ENCODE results near the gene SH3PXD2A. TPM values are rescaled to one million over a fixed set of nuclear protein-coding genes. Genes with fewer than 3 reads are reported as not detected.
"Not testable (repeated sequence)": the region's sequence is repeated elsewhere in the genome, so short reads cannot be mapped to it uniquely, and the experiment has no call there.

The SH3PXD2A gene
- polyA plus RNA-seq, 4 donors, result 2.2 to 28.3 (median 8.7) TPM

GRCh38 chr10:103614306-103615158 is 240.8 kb downstream of the SH3PXD2A start:
- no peak for FAIRE-seq

GRCh38 chr10:103613616-103614015 is 241.8 kb downstream of the SH3PXD2A start:
- no peaks in the 10 kb centered on the region for H3K27me3 ChIP-seq (ENCODE audit: control insufficient read depth in 3 of 3, insufficient read depth in 3 of 3, low read length in 3 of 3)
- H3K4me1 ChIP-seq (ENCODE audit: control insufficient read depth in 3 of 3, insufficient read depth in 2 of 3, low read depth in 1 of 3, low read length in 2 of 3), result peaks cover 0 to 5% (median 0%) of the 10 kb centered on the region in 3 donors
- H3K4me3 ChIP-seq (ENCODE audit: low read depth in 1 of 3, low read length in 3 of 3), result no peak overlapping the region
- H3K9me3 ChIP-seq (ENCODE audit: control insufficient read depth in 2 of 2, insufficient read depth in 1 of 2, low read depth in 1 of 2, low read length in 1 of 2), result no peaks in the 10 kb centered on the region
- FAIRE-seq, result no peak
- H3K36me3 ChIP-seq (ENCODE audit: control insufficient read depth in 3 of 3, insufficient read depth in 2 of 3, low read depth in 1 of 3, low read length in 3 of 3), result peaks cover 0 to 88% (median 0%) of the 10 kb centered on the region in 3 donors
- no peak for DNase-seq
- WGBS, 3 donors, result 82 to 96% (median 94%) methylated on average over 2 of the region's 2 CpGs
- H3K27ac ChIP-seq (ENCODE audit: low read depth in 1 of 3, low read length in 2 of 3), result no peak overlapping the region

More at GRCh38 chr10:103614306-103615158, 240.8 kb downstream of the SH3PXD2A start:
- H3K9me3 ChIP-seq (ENCODE audit: control insufficient read depth in 2 of 2, insufficient read depth in 1 of 2, low read depth in 1 of 2, low read length in 1 of 2), result no peaks in the 10 kb centered on the region
- H3K4me3 ChIP-seq (ENCODE audit: low read depth in 1 of 3, low read length in 3 of 3), result no peak overlapping the region
- H3K4me1 ChIP-seq (ENCODE audit: control insufficient read depth in 3 of 3, insufficient read depth in 2 of 3, low read depth in 1 of 3, low read length in 2 of 3), result peaks cover 0 to 5% (median 0%) of the 10 kb centered on the region in 3 donors
- peak overlapping the region in 2 of 3 donors; percentile 63 to 72 for H3K27ac ChIP-seq (ENCODE audit: low read depth in 1 of 3, low read length in 2 of 3)
- 75 to 89% (median 88%) methylated on average over 14 of the region's 14 CpGs for WGBS, 3 donors
- H3K36me3 ChIP-seq (ENCODE audit: control insufficient read depth in 3 of 3, insufficient read depth in 2 of 3, low read depth in 1 of 3, low read length in 3 of 3), result peaks cover 0 to 88% (median 0%) of the 10 kb centered on the region in 3 donors
- no peaks in the 10 kb centered on the region for H3K27me3 ChIP-seq (ENCODE audit: control insufficient read depth in 3 of 3, insufficient read depth in 3 of 3, low read length in 3 of 3)
- DNase-seq, result no peak

- Histone ChIP-seq H3K4me3 (ENCODE audit: low read depth in 1 of 3, low read length in 3 of 3) (no peak overlapping the region), H3K36me3 (ENCODE audit: control insufficient read depth in 3 of 3, insufficient read depth in 2 of 3, low read depth in 1 of 3, low read length in 3 of 3) (peaks cover 0 to 83% (median 0%) of the 10 kb centered on the region in 3 donors), H3K4me1 (ENCODE audit: control insufficient read depth in 3 of 3, insufficient read depth in 2 of 3, low read depth in 1 of 3, low read length in 2 of 3) (peaks cover 0 to 5% (median 0%) of the 10 kb centered on the region in 3 donors), H3K9me3 (ENCODE audit: control insufficient read depth in 2 of 2, insufficient read depth in 1 of 2, low read depth in 1 of 2, low read length in 1 of 2) (no peaks in the 10 kb centered on the region), H3K27ac (ENCODE audit: low read depth in 1 of 3, low read length in 2 of 3) (no peak overlapping the region), H3K27me3 (ENCODE audit: control insufficient read depth in 3 of 3, insufficient read depth in 3 of 3, low read length in 3 of 3) (no peaks in the 10 kb centered on the region)
- FAIRE-seq, result no peak
- DNase-seq, result no peak
- WGBS, 3 donors, result 82 to 90% (median 87%) methylated on average over 17 of the region's 17 CpGs
These were observed 242.7 kb downstream of the SH3PXD2A start for GRCh38 chr10:103612462-103613365.

- WGBS, 3 donors, result 72 to 78% (median 75%) methylated on average over 9 of the region's 9 CpGs
- no peak for DNase-seq
- H3K27ac ChIP-seq (ENCODE audit: low read depth in 1 of 3, low read length in 2 of 3), result peak overlapping the region in 1 of 3 donors; percentile 17
- peaks cover 0 to 5% (median 0%) of the 10 kb centered on the region in 3 donors for H3K4me1 ChIP-seq (ENCODE audit: control insufficient read depth in 3 of 3, insufficient read depth in 2 of 3, low read depth in 1 of 3, low read length in 2 of 3)
- FAIRE-seq, result no peak
- no peak overlapping the region for H3K4me3 ChIP-seq (ENCODE audit: low read depth in 1 of 3, low read length in 3 of 3)
- H3K27me3 ChIP-seq (ENCODE audit: control insufficient read depth in 3 of 3, insufficient read depth in 3 of 3, low read length in 3 of 3), result no peaks in the 10 kb centered on the region
- no peaks in the 10 kb centered on the region for H3K9me3 ChIP-seq (ENCODE audit: control insufficient read depth in 2 of 2, insufficient read depth in 1 of 2, low read depth in 1 of 2, low read length in 1 of 2)
- peaks cover 0 to 70% (median 0%) of the 10 kb centered on the region in 3 donors for H3K36me3 ChIP-seq (ENCODE audit: control insufficient read depth in 3 of 3, insufficient read depth in 2 of 3, low read depth in 1 of 3, low read length in 3 of 3)
These were observed 244.4 kb downstream of the SH3PXD2A start for GRCh38 chr10:103610921-103611511.

- DNase-seq (no peak), FAIRE-seq (no peak)
- Histone ChIP-seq H3K27ac (ENCODE audit: low read depth in 1 of 3, low read length in 2 of 3) (peak overlapping the region in 1 of 3 donors; percentile 0), H3K36me3 (ENCODE audit: control insufficient read depth in 3 of 3, insufficient read depth in 2 of 3, low read depth in 1 of 3, low read length in 3 of 3) (peaks cover 0 to 71% (median 0%) of the 10 kb centered on the region in 3 donors), H3K27me3 (ENCODE audit: control insufficient read depth in 3 of 3, insufficient read depth in 3 of 3, low read length in 3 of 3) (no peaks in the 10 kb centered on the region), H3K9me3 (ENCODE audit: control insufficient read depth in 2 of 2, insufficient read depth in 1 of 2, low read depth in 1 of 2, low read length in 1 of 2) (no peaks in the 10 kb centered on the region), H3K4me3 (ENCODE audit: low read depth in 1 of 3, low read length in 3 of 3) (no peak overlapping the region), H3K4me1 (ENCODE audit: control insufficient read depth in 3 of 3, insufficient read depth in 2 of 3, low read depth in 1 of 3, low read length in 2 of 3) (peaks cover 0 to 5% (median 0%) of the 10 kb centered on the region in 3 donors)
- WGBS, 3 donors, result 62 to 81% (median 63%) methylated on average over 2 of the region's 2 CpGs
These were observed 245.3 kb downstream of the SH3PXD2A start for GRCh38 chr10:103610083-103610472.

GRCh38 chr10:103609231-103610082 is 245.9 kb downstream of the SH3PXD2A start:
- peaks cover 0 to 71% (median 2%) of the 10 kb centered on the region in 3 donors for H3K36me3 ChIP-seq (ENCODE audit: control insufficient read depth in 3 of 3, insufficient read depth in 2 of 3, low read depth in 1 of 3, low read length in 3 of 3)
- no peaks in the 10 kb centered on the region for H3K9me3 ChIP-seq (ENCODE audit: control insufficient read depth in 2 of 2, insufficient read depth in 1 of 2, low read depth in 1 of 2, low read length in 1 of 2)
- no peak overlapping the region for H3K4me3 ChIP-seq (ENCODE audit: low read depth in 1 of 3, low read length in 3 of 3)
- H3K27ac ChIP-seq (ENCODE audit: low read depth in 1 of 3, low read length in 2 of 3), result peak overlapping the region in 1 of 3 donors; percentile 0
- DNase-seq (no peak), FAIRE-seq (no peak)
- 93 to 97% (median 94%) methylated on average over 8 of the region's 8 CpGs for WGBS, 3 donors
- H3K4me1 ChIP-seq (ENCODE audit: control insufficient read depth in 3 of 3, insufficient read depth in 2 of 3, low read depth in 1 of 3, low read length in 2 of 3), result no peaks in the 10 kb centered on the region
- no peaks in the 10 kb centered on the region for H3K27me3 ChIP-seq (ENCODE audit: control insufficient read depth in 3 of 3, insufficient read depth in 3 of 3, low read length in 3 of 3)

- not testable (repeated sequence) for DNase-seq; H3K4me3 ChIP-seq (ENCODE audit: low read depth in 1 of 3, low read length in 3 of 3); H3K27me3 ChIP-seq (ENCODE audit: control insufficient read depth in 3 of 3, insufficient read depth in 3 of 3, low read length in 3 of 3); H3K27ac ChIP-seq (ENCODE audit: low read depth in 1 of 3, low read length in 2 of 3); H3K9me3 ChIP-seq (ENCODE audit: control insufficient read depth in 2 of 2, insufficient read depth in 1 of 2, low read depth in 1 of 2, low read length in 1 of 2); H3K4me1 ChIP-seq (ENCODE audit: control insufficient read depth in 3 of 3, insufficient read depth in 2 of 3, low read depth in 1 of 3, low read length in 2 of 3); FAIRE-seq
- 75 to 92% (median 87%) methylated on average over 7 to 11 of the region's 11 CpGs for WGBS, 3 donors
- H3K36me3 ChIP-seq (ENCODE audit: control insufficient read depth in 3 of 3, insufficient read depth in 2 of 3, low read depth in 1 of 3, low read length in 3 of 3), result peaks cover 0 to 74% (median 2%) of the 10 kb centered on the region in 3 donors
These were observed 247.3 kb downstream of the SH3PXD2A start for GRCh38 chr10:103608056-103608455.
